IPS-NIHi7 (cell line): ENCODE data around the gene FAM120A.

Experiments used
- DNase-seq: peaks from one replicate; pipeline ENCODE4 v3.0.0; 2012; ENCODE audit warnings: mixed read lengths; ENCODE audit errors: extremely low spot score

The FAM120A gene

DNA sequence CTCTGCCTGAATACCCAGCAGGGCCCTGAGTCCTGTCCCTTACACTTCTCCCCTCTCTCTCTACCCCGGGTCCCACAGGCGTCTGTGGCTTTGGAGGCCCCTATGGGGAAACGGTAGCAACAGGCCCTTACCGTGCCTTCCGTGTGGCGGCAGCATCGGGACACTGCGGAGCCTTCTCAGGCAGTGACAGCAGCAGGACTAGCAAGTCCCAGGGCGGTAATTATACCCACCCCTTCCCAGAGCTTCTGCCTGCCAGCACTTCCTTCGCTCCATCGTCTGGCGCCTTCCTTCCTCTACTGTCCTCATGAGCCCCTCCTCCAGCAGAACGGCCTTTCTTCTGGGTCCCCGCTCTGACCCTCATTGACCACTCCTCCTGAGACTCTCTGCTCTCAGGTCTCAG lies 107.0 kb downstream of the FAM120A start:
- DNase-seq, result no peak

- no peak for DNase-seq
Observed at GRCh38 chr9:93560991-93561390, 109.5 kb downstream of the FAM120A start.

- no peak for DNase-seq
Observed at GRCh38 chr9:93562157-93562556, 110.7 kb downstream of the FAM120A start.

GRCh38 chr9:93565089-93565488 lies 113.6 kb downstream of the FAM120A start:
- DNase-seq, result no peak

GRCh38 chr9:93566408-93567270 lies 115.2 kb downstream of the FAM120A start:
- peak; percentile 99 for DNase-seq

- DNase-seq, result no peak
Observed at GRCh38 chr9:93567271-93567959, 115.9 kb downstream of the FAM120A start.

DNA sequence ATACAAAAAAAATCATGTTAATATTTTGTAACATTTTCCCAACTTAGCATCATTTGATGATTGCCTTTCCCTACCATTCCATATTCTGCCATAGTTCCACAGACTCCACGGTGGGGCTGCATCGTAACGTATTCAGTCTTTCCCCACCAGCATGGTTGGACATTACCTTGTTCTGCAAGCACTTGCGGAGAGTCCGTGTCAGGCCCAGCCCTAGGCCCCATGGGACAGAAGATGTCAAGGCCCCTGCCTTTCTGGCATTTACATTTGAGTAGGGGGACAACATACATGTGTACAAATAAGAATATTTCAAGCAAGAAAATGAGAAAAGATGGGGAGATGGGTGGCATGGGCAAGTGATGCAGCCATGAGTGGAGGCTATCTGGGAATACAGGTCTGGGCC lies 116.7 kb downstream of the FAM120A start:
- DNase-seq, result no peak

DNA sequence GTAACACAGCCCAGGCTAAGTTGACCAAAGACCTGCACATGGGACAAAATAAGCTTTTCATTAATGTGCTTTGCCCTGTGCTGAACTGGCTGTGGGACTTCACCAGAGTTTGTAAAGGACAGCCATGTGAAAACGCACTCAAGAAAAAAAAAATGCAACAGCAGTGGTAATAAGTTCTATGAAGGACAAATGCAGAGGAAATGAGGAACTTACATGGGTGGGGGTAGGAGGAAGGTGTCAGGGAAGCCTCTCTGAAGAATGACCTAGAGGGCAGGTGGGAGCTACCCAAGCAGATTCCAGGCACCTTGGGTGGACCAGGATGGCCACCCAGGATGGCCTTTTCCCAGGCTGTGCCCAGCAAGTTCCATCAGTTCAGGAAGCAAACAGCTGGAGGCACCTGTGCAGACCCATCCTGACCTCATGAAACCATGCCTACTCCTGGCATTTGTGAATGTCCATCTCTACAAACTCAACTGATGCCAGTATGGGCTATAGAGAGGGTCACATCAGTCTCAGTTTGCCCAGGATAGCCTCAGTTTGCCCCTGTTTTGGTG lies 118.2 kb downstream of the FAM120A start:
- DNase-seq, result no peak

DNA sequence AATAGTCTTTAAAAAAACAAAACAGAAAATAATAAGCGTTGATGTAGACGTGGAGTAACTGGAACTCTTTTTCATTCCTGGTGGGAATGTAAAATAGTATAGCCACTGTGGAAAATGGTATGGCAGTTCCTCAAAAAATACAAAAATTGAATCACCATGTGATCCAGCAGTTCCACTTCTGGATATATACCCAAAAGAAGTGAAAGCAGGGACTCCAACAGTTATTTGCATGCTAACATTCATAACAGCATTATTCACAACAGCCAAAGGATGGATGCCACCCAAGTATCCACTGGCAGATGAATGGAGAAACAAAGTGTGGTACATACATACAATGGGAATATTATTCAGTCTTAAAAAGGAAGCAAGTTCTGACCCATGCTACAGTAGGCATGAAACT lies 120.7 kb downstream of the FAM120A start:
- no peak for DNase-seq

- no peak for DNase-seq
Observed at GRCh38 chr9:93572636-93573515, 121.4 kb downstream of the FAM120A start.

GRCh38 chr9:93573516-93573828 lies 122.0 kb downstream of the FAM120A start:
- no peak for DNase-seq

GRCh38 chr9:93574091-93574899 lies 122.8 kb downstream of the FAM120A start:
- no peak for DNase-seq

GRCh38 chr9:93574900-93575795 lies 123.7 kb downstream of the FAM120A start:
- no peak for DNase-seq

- DNase-seq, result no peak
Observed at GRCh38 chr9:93575796-93576257, 124.3 kb downstream of the FAM120A start.

DNA sequence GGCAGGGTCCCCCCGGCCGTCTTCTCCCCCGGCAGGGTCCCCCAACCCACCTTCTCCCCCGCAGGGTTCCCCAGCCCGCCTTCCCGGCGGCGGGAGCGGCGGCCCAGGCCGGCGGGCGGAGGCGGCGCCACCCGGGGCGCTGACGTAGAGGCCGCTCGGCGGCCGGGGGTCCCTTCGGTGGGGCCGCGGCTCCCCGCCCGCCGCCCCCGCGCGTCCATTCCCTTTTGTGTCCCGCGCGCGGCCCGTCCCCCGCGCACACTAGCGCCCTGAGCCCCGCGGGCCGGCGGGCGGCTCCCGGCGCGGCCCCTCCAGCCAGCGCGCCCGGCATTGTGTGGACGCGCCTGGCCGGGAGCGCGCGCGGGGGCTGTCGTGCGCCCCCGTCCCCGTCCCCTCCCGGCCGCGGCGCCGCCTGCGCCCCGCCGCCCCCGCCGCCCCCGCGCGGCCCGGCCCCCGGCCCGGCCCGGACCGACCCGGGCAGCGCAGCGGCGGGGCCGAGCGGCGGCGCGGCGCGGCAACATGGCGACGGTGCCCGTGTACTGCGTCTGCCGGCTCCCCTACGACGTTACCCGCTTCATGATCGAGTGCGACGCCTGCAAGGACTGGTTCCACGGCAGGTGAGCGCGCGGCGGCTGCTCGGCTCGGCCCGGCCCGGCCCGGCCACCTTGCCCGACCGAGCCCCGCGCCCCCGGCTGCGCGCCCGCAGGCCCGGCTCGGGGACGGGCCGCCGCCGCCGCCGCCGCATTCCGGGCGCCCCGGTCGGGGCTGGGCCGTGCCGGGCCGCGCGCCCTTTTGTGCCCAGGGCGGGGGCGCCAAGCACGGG lies 125.0 kb downstream of the FAM120A start, which contains the start of gene PHF2:
Gene PHF2 (plus strand): TSS at position 327 of the 820 bp plus-strand sequence. CDS start 190 bp downstream, at position 517.
- no peak for DNase-seq

- no peak for DNase-seq
Observed at GRCh38 chr9:93577078-93577974, 125.8 kb downstream of the FAM120A start.

- DNase-seq, result no peak
Observed at GRCh38 chr9:93577975-93578682, 126.6 kb downstream of the FAM120A start.
